MM.1S (cell line): ENCODE data around the gene RGSL1.

Experiments
- DNase-seq: peaks from one replicate; pipeline ENCODE4 v3.0.0-alpha.2; 2015
- H2AFZ ChIP-seq: fragments of 300-600 bp; sonication (generic); 2 replicates; pipeline ENCODE4 v1.6.0; 2016; ENCODE audit warnings: antibody characterized with exemption, low read length
- H3F3A ChIP-seq: fragments of 300-600 bp; sonication (generic); 2 replicates; pipeline ENCODE4 v1.6.1; 2016; ENCODE audit warnings: mild to moderate bottlenecking, antibody characterized with exemption, low read length, moderate library complexity, mixed read lengths; ENCODE audit not compliant: insufficient read depth
- H3K27ac ChIP-seq: fragments of 300-600 bp; sonication (generic); 2 replicates; pipeline ENCODE4 v1.5.1; 2016; ENCODE audit warnings: mild to moderate bottlenecking, low read length
- H3K27me3 ChIP-seq: fragments of 300-600 bp; sonication (generic); replicated peaks from 2 replicates; pipeline ENCODE4 v1.6.0; 2016; ENCODE audit warnings: low read length; ENCODE audit not compliant: insufficient read depth
- H3K36me3 ChIP-seq: fragments of 300-600 bp; sonication (generic); replicated peaks from 2 replicates; pipeline ENCODE4 v1.6.1; 2016; ENCODE audit warnings: mild to moderate bottlenecking, low read length, mixed read lengths; ENCODE audit not compliant: insufficient read depth
- H3K4me1 ChIP-seq: fragments of 300-600 bp; sonication (generic); 2 replicates; pipeline ENCODE4 v1.6.1; 2016; ENCODE audit warnings: low read length, mixed read lengths
- H3K4me2 ChIP-seq: fragments of 300-600 bp; sonication (generic); 2 replicates; pipeline ENCODE4 v1.6.0; 2016; ENCODE audit warnings: low read depth, low read length
- H3K4me3 ChIP-seq: fragments of 300-600 bp; sonication (generic); 2 replicates; pipeline ENCODE4 v1.5.1; 2016; ENCODE audit warnings: low read length, mixed read lengths
- H3K79me2 ChIP-seq: fragments of 300-600 bp; sonication (generic); 2 replicates; pipeline ENCODE4 v1.6.1; 2016; ENCODE audit warnings: mixed run types, low read length, mixed read lengths
- H3K9ac ChIP-seq: fragments of 300-600 bp; sonication (generic); 2 replicates; pipeline ENCODE4 v1.6.1; 2016; ENCODE audit warnings: low read length, mixed read lengths
- H3K9me2 ChIP-seq: fragments of 300-600 bp; sonication (generic); replicated peaks from 2 replicates; pipeline ENCODE4 v1.6.1; 2016; ENCODE audit warnings: mild to moderate bottlenecking, low read length, mixed read lengths; ENCODE audit not compliant: insufficient read depth
- H3K9me3 ChIP-seq: fragments of 300-600 bp; sonication (generic); replicated peaks from 2 replicates; pipeline ENCODE4 v1.6.1; 2016; ENCODE audit warnings: mild to moderate bottlenecking, low read length, mixed read lengths; ENCODE audit not compliant: insufficient read depth
- H4K20me1 ChIP-seq: fragments of 300-600 bp; sonication (generic); 2 replicates; pipeline ENCODE4 v1.6.1; 2016; ENCODE audit warnings: mild to moderate bottlenecking, low read length, moderate library complexity, mixed read lengths; ENCODE audit not compliant: insufficient read depth
- CTCF ChIP-seq: fragments of 300-600 bp; sonication (generic); IDR thresholded peaks from 2 replicates; pipeline ENCODE4 v1.5.1; 2016; ENCODE audit warnings: antibody characterized with exemption, low read length, mixed read lengths
- EZH2 ChIP-seq: fragments of 300-600 bp; sonication (generic); optimal IDR thresholded peaks from 2 replicates; pipeline ENCODE3; 2017; ENCODE audit warnings: low read depth, mild to moderate bottlenecking, antibody characterized with exemption, low read length, mixed read lengths
- EZH2phosphoT487 ChIP-seq: fragments of 300-600 bp; sonication (generic); IDR thresholded peaks from 2 replicates; pipeline ENCODE4 v1.6.1; 2018; ENCODE audit warnings: antibody characterized with exemption, low read length

Gene RGSL1

GRCh38 chr1:182533896-182534295 is 84.0 kb downstream of the RGSL1 start:
- TF ChIP-seq EZH2phosphoT487 = no peak
- no peak for TF ChIP-seq CTCF
- TF ChIP-seq EZH2 = no peak
- DNase-seq = no peak
- no peaks in the 10 kb centered on the region for H3K27me3 ChIP-seq

GRCh38 chr1:182549346-182549745 is 99.4 kb downstream of the RGSL1 start:
- DNase-seq = no peak
- Histone ChIP-seq H3K9me3 (no peaks in the 10 kb centered on the region), H3K4me3 (no peak overlapping the region), H3F3A (no peaks in the 10 kb centered on the region), H3K4me2 (no peak overlapping the region), H3K27me3 (no peaks in the 10 kb centered on the region), H3K9me2 (no peaks in the 10 kb centered on the region), H3K27ac (no peak overlapping the region), H4K20me1 (no peaks in the 10 kb centered on the region), H3K9ac (no peak overlapping the region), H3K36me3 (no peaks in the 10 kb centered on the region), H2AFZ (no peak overlapping the region), H3K4me1 (no peaks in the 10 kb centered on the region), H3K79me2 (no peaks in the 10 kb centered on the region)
- no peak for TF ChIP-seq CTCF
- no peak for TF ChIP-seq EZH2
- no peak for TF ChIP-seq EZH2phosphoT487

More at GRCh38 chr1:182533896-182534295, 84.0 kb downstream of the RGSL1 start:
- no peak overlapping the region for H3K4me2 ChIP-seq
- H3K36me3 ChIP-seq = no peaks in the 10 kb centered on the region
- no peak overlapping the region for H3K27ac ChIP-seq
- no peak overlapping the region for H3K4me3 ChIP-seq
- H3F3A ChIP-seq = no peaks in the 10 kb centered on the region
- H3K9me2 ChIP-seq = no peaks in the 10 kb centered on the region
- H4K20me1 ChIP-seq = no peaks in the 10 kb centered on the region
- no peak overlapping the region for H3K9ac ChIP-seq
- H2AFZ ChIP-seq = no peak overlapping the region
- no peaks in the 10 kb centered on the region for H3K9me3 ChIP-seq
- no peaks in the 10 kb centered on the region for H3K4me1 ChIP-seq
- H3K79me2 ChIP-seq = no peaks in the 10 kb centered on the region

GRCh38 chr1:182549811-182550210 is 99.9 kb downstream of the RGSL1 start:
- Histone ChIP-seq H2AFZ (no peak overlapping the region), H3K27ac (no peak overlapping the region), H3K9me2 (no peaks in the 10 kb centered on the region), H3K79me2 (no peaks in the 10 kb centered on the region), H3K27me3 (no peaks in the 10 kb centered on the region), H3K4me2 (no peak overlapping the region), H3K36me3 (no peaks in the 10 kb centered on the region), H3K9ac (no peak overlapping the region), H3F3A (no peaks in the 10 kb centered on the region), H3K9me3 (no peaks in the 10 kb centered on the region), H4K20me1 (no peaks in the 10 kb centered on the region), H3K4me1 (no peaks in the 10 kb centered on the region), H3K4me3 (no peak overlapping the region)
- TF ChIP-seq EZH2 (no peak), CTCF (no peak), EZH2phosphoT487 (no peak)
- DNase-seq = no peak
